RWPE2 (cell line): Measurements from ENCODE around the gene AVPR1A.

Source experiments
- ATAC-seq: fragments of 200-7000 bp; cut with Tn5 transposase; 3 replicates; pipeline ENCODE4 v1.9.1; 2021; ENCODE audit warnings: low read depth
- DNase-seq: peaks from one replicate; pipeline ENCODE4 v3.0.0-alpha.2; 2020; ENCODE audit warnings: low spot score
- H3K27ac ChIP-seq: fragments of 450-650 bp; 2 replicates; pipeline ENCODE4 v1.5.1; 2017; ENCODE audit warnings: mild to moderate bottlenecking; ENCODE audit not compliant: poor library complexity, severe bottlenecking
- H3K27me3 ChIP-seq: fragments of 250-450 bp; sonication (Bioruptor Pico); 2 replicates; pipeline ENCODE4 v1.5.1; 2021; ENCODE audit warnings: mild to moderate bottlenecking, moderate library complexity; ENCODE audit not compliant: insufficient read depth, poor library complexity, severe bottlenecking
- H3K36me3 ChIP-seq: fragments of 250-450 bp; sonication (Bioruptor Pico); 2 replicates; pipeline ENCODE4 v1.5.1; 2020; ENCODE audit warnings: low read depth, mild to moderate bottlenecking, moderate library complexity
- H3K4me1 ChIP-seq: fragments of 250-450 bp; sonication (Bioruptor Pico); 2 replicates; pipeline ENCODE4 v1.5.1; 2021; ENCODE audit warnings: mild to moderate bottlenecking, moderate library complexity; ENCODE audit not compliant: insufficient read depth, poor library complexity, severe bottlenecking
- H3K4me3 ChIP-seq: fragments of 250-450 bp; sonication (Bioruptor Pico); 2 replicates; pipeline ENCODE4 v1.5.1; 2021; ENCODE audit warnings: mild to moderate bottlenecking, moderate library complexity; ENCODE audit not compliant: severe bottlenecking
- H3K9me3 ChIP-seq: fragments of 250-450 bp; sonication (Bioruptor Pico); 2 replicates; pipeline ENCODE4 v1.5.1; 2021; ENCODE audit warnings: mild to moderate bottlenecking, moderate library complexity; ENCODE audit not compliant: severe bottlenecking
- TF ChIP-seq, protein P1 (sequence below): fragments of 450-650 bp; IDR thresholded peaks from one replicate; pipeline ENCODE4 v1.5.1; 2017; ENCODE audit warnings: mild to moderate bottlenecking, moderate library complexity; ENCODE audit not compliant: poor library complexity, severe bottlenecking

AVPR1A gene

DNA sequence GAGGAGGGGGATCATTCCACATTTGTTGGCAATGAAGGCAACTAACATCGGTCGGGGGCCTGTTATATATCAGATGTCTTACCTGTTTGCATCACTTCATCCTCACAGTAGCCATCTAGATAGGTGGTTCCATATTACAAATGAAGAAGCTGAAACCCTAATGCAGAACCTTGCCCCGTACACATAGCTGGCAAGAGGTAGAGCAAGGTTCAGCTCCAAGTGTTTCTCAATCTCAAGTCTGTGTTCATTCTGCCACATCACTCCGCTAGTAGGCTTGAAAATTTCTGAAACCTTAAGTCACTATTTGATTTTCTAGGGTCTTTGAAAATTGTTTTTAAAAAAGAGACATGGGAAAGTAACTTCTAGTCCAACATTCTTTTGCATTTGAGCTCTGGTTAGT, 17.0 kb downstream of the AVPR1A start:
- Histone ChIP-seq H3K27ac (no peak overlapping the region), H3K4me3 (no peak overlapping the region), H3K4me1 (no peaks in the 10 kb centered on the region), H3K36me3 (no peaks in the 10 kb centered on the region), H3K9me3 (no peaks in the 10 kb centered on the region), H3K27me3 (peaks cover 9% of the 10 kb centered on the region)
- TF ChIP-seq, protein P1, sequence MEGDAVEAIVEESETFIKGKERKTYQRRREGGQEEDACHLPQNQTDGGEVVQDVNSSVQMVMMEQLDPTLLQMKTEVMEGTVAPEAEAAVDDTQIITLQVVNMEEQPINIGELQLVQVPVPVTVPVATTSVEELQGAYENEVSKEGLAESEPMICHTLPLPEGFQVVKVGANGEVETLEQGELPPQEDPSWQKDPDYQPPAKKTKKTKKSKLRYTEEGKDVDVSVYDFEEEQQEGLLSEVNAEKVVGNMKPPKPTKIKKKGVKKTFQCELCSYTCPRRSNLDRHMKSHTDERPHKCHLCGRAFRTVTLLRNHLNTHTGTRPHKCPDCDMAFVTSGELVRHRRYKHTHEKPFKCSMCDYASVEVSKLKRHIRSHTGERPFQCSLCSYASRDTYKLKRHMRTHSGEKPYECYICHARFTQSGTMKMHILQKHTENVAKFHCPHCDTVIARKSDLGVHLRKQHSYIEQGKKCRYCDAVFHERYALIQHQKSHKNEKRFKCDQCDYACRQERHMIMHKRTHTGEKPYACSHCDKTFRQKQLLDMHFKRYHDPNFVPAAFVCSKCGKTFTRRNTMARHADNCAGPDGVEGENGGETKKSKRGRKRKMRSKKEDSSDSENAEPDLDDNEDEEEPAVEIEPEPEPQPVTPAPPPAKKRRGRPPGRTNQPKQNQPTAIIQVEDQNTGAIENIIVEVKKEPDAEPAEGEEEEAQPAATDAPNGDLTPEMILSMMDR: no peak
- DNase-seq (no peak), ATAC-seq (no peak)

DNA sequence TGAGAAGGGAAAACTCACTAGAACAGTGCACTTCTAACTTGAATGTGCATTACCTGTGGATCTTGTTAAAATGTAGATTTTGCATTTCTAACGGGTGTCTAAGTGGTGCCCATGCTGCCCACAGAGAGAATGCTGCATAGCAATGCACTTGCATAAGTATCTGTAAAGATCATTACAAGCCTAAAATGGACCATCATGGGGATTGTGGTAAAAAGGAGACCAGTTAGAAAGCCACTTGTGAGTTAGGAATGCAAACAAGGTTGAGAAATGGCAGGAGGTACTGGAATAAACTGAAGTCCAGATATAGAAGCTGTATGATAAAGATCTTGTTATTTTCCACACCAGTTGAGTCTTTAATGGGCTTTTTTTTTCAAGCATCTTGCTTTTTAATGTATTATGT, 18.8 kb downstream of the AVPR1A start:
- H3K36me3 ChIP-seq: no peaks in the 10 kb centered on the region
- TF ChIP-seq, protein P1: no peak
- no peaks in the 10 kb centered on the region for H3K4me1 ChIP-seq
- no peak overlapping the region for H3K27ac ChIP-seq
- peaks cover 9% of the 10 kb centered on the region for H3K27me3 ChIP-seq
- no peak overlapping the region for H3K4me3 ChIP-seq
- no peaks in the 10 kb centered on the region for H3K9me3 ChIP-seq
- DNase-seq: no peak
- no peak for ATAC-seq

DNA sequence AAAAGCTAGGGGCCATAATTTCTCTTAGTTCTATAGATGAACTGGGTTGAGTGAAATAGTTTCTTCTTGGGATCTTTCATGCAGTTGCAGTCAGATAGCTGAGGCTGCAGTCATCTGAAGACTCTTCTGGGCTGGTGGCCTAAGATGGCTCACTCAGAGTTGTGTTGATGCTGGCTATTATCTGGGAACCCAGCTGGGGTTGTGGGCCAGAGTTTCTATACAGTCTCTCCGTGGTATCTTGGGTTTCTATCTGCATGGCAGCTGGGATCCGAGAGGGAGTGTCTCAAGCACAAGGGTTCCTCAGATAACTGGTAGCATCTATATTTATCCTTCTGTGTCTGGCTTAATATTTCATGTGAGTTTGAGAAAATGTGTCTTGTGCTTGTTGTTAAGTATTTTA, 21.1 kb downstream of the AVPR1A start:
- Histone ChIP-seq H3K36me3 (no peaks in the 10 kb centered on the region), H3K4me1 (no peaks in the 10 kb centered on the region), H3K27ac (no peak overlapping the region), H3K9me3 (no peaks in the 10 kb centered on the region), H3K27me3 (peaks cover 9% of the 10 kb centered on the region), H3K4me3 (no peak overlapping the region)
- ATAC-seq (no peak), DNase-seq (no peak)
- TF ChIP-seq, protein P1: no peak

DNA sequence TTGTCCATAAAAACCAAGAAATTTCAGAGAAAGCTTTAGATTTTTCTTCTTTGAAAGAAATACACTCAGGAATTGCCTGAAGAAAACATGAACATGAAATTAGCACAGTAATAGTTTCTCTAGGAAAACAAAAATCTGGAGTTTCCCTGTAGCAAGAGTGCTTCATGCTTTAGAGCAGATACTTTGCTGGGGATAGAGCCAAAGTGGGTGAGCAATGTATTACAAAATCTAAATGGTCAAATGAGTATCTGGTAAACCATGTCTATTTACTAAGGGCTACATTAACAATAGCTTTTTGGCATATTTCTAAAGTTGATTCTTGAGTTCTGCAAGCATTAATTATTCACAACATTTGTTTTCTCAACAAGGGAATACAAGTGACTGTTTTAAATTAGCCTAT, 26.2 kb downstream of the AVPR1A start:
- ATAC-seq (no peak), DNase-seq (no peak)
- Histone ChIP-seq H3K27ac (no peak overlapping the region), H3K36me3 (no peaks in the 10 kb centered on the region), H3K4me3 (no peak overlapping the region), H3K4me1 (no peaks in the 10 kb centered on the region), H3K9me3 (no peaks in the 10 kb centered on the region), H3K27me3 (peaks cover 3% of the 10 kb centered on the region)
- TF ChIP-seq, protein P1: no peak

DNA sequence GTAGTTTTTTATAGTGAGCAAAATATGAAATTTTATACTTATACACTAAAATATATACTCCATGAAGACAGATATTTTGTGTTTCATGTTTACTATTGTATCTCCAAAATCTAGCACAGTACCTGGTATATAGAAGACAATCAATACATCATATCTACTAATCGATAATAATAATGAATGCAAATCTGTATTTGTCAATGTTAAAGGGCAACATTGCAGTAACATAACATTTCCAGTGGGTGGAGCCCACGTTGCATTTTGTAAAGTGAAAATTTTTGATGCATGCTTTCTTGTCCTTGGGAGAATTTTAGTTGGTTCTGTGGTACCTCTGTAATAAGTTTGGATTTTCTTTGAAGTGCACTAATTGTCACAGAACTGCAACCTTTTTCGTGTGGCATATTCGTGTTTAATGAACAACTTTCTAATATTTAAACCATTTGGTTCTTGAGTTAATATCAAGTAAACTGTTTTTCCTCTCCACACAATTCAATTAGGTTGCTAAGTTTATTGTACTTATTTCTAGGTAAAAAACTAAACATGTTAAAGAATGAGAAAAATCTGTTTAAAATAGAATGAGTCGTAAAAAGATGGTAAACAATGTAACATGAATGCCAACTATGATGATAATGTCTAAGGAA, 47.4 kb downstream of the AVPR1A start:
- Histone ChIP-seq H3K4me3 (no peak overlapping the region), H3K27ac (no peak overlapping the region), H3K4me1 (no peaks in the 10 kb centered on the region), H3K27me3 (peaks cover 6% of the 10 kb centered on the region), H3K36me3 (no peaks in the 10 kb centered on the region), H3K9me3 (no peaks in the 10 kb centered on the region)
- ATAC-seq (no peak), DNase-seq (no peak)
- TF ChIP-seq, protein P1: peak; percentile 89
